Endothelial cell of umbilical vein (primary cell): ENCODE results near the gene TEX22.

ENCODE experiments used
- CTCF ChIP-seq, 2 donors: IDR thresholded peaks; 1 replicate in 1 of 2; 2 replicates in 1 of 2; pipeline ENCODE4 v1.5.1; 2011; ENCODE audit warnings: low read length in 2 of 2, mild to moderate bottlenecking in 2 of 2, moderate library complexity in 2 of 2, control low read depth in 1 of 2, inconsistent platforms in 1 of 2, low read depth in 1 of 2; ENCODE audit not compliant: insufficient read depth in 1 of 2; ENCODE audit errors: extremely low read depth in 1 of 2
- EZH2 ChIP-seq: IDR thresholded peaks from 2 replicates; pipeline ENCODE4 v1.6.1; 2012; ENCODE audit warnings: borderline replicate concordance, low read depth, mild to moderate bottlenecking, moderate library complexity, low read length, inconsistent platforms; ENCODE audit not compliant: severe bottlenecking
- POLR2A ChIP-seq: IDR thresholded peaks from 2 replicates; pipeline ENCODE4 v1.6.1; 2012; ENCODE audit warnings: low read depth, mild to moderate bottlenecking, control low read depth, low read length
- POLR2AphosphoS5 ChIP-seq: IDR thresholded peaks from 2 replicates; pipeline ENCODE4 v1.6.1; 2012; ENCODE audit warnings: low read depth, mild to moderate bottlenecking, control low read depth, low read length, moderate library complexity; ENCODE audit not compliant: insufficient read depth

GRCh38 chr14:105455766-105456660, 57.7 kb downstream of the TEX22 start:
- TF ChIP-seq POLR2A (no peak), CTCF (IDR thresholded peaks at IDR 0.05; ENCODE audit: extremely low read depth in 1 of 2, insufficient read depth in 1 of 2, low read depth in 1 of 2, low read length in 2 of 2) (no peak), POLR2AphosphoS5 (no peak), EZH2 (no peak)
